Right atrium auricular region (tissue), 2 donors: Measurements from ENCODE around the gene ZC2HC1B. TPM values are rescaled to one million over a fixed set of nuclear protein-coding genes. Genes with fewer than 3 reads are reported as not detected.

ENCODE experiments used
- DNase-seq: peaks from one replicate; pipeline ENCODE4 v3.0.0-alpha.2; 2019; ENCODE audit warnings: low spot score
- H3K27ac ChIP-seq, 2 donors: fragments of 200-600 bp; sonication (generic); 1 replicate in 1 of 2; 2 replicates in 1 of 2; pipeline ENCODE4 v1.5.1; 2016 to 2019
- H3K27me3 ChIP-seq, 2 donors: fragments of 200-600 bp; sonication (generic); one replicate each; pipeline versions ENCODE4 v1.5.1 to v1.6.0; 2017 to 2019
- H3K36me3 ChIP-seq: fragments of 200-600 bp; sonication (generic); one replicate; pipeline ENCODE4 v1.5.1; 2016
- H3K4me1 ChIP-seq, 2 donors: fragments of 200-600 bp; sonication (generic); one replicate each; pipeline versions ENCODE4 v1.5.1 to v1.6.0; 2017 to 2019
- H3K4me3 ChIP-seq, 2 donors: fragments of 200-600 bp; sonication (generic); 1 replicate in 1 of 2; 2 replicates in 1 of 2; pipeline ENCODE4 v1.5.1; 2017 to 2019; ENCODE audit warnings: mild to moderate bottlenecking in 1 of 2, moderate library complexity in 1 of 2
- H3K9me3 ChIP-seq, 2 donors: fragments of 200-600 bp; sonication (generic); one replicate each; pipeline ENCODE4 v1.5.1; 2019
- total RNA-seq, 2 donors: library from RNA; depleted of rRNA; stranded (reverse); fragments of >200 nt; gene quantifications; one replicate each; pipeline ENCODE4 v1.1.0, GENCODE V29; 2016
- TF ChIP-seq, protein P1 (sequence below), 2 donors: fragments of 200-600 bp; sonication (generic); IDR thresholded peaks; one replicate each; pipeline ENCODE4 v1.5.1; 2019; ENCODE audit warnings: antibody characterized with exemption in 2 of 2

Gene ZC2HC1B
- total RNA-seq, 2 donors from 2014 or later: not detected

DNA sequence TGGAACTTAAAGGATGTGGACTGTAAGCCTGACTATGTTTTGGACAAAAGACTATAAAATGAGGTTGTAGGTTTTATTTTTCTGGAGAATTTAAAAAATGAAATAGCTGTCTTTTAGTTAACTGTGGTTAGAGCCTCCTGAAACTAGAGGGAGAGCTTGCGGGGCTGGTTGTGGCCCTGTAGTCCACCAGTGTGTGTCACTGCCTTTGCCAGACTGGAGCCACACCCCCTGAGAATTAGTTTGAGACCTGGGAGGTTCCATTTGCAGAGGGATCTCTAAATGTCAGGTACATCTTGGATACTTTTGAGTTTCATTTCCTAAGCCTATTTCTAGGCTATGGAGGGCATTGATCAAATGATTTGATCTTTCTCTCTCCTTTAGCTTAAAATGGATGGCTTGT, 20.8 kb downstream of the ZC2HC1B start:
- Histone ChIP-seq H3K9me3 (peaks cover 0 to 5% of the 10 kb centered on the region in 2 donors), H3K4me1 (no peaks in the 10 kb centered on the region), H3K27ac (no peak overlapping the region), H3K36me3 (no peaks in the 10 kb centered on the region), H3K4me3 (no peak overlapping the region), H3K27me3 (no peaks in the 10 kb centered on the region)
- no peak for DNase-seq
- TF ChIP-seq, protein P1, sequence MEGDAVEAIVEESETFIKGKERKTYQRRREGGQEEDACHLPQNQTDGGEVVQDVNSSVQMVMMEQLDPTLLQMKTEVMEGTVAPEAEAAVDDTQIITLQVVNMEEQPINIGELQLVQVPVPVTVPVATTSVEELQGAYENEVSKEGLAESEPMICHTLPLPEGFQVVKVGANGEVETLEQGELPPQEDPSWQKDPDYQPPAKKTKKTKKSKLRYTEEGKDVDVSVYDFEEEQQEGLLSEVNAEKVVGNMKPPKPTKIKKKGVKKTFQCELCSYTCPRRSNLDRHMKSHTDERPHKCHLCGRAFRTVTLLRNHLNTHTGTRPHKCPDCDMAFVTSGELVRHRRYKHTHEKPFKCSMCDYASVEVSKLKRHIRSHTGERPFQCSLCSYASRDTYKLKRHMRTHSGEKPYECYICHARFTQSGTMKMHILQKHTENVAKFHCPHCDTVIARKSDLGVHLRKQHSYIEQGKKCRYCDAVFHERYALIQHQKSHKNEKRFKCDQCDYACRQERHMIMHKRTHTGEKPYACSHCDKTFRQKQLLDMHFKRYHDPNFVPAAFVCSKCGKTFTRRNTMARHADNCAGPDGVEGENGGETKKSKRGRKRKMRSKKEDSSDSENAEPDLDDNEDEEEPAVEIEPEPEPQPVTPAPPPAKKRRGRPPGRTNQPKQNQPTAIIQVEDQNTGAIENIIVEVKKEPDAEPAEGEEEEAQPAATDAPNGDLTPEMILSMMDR (IDR thresholded peaks at IDR 0.05): no peak

DNA sequence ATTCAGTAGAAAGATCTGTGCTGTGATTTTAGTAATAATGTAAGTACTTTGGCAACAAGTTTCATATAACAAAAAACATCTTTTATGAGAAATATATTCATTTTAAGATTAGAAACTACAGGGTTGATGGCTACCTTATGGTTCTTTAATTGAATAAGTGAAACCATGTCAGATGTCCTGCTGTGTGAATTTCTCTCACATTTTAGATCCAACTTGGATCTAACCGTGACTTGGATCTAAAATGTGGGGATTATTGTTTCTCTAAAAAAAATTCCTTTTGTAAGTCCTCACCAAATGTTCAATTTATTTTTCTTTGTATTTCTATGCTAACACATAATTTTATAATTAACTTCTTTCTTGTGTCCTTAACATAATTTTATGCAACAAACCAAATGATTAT, 30.4 kb downstream of the ZC2HC1B start:
- Histone ChIP-seq H3K4me3 (no peak overlapping the region), H3K27ac (no peak overlapping the region), H3K9me3 (no peaks in the 10 kb centered on the region), H3K27me3 (no peaks in the 10 kb centered on the region), H3K36me3 (no peaks in the 10 kb centered on the region), H3K4me1 (no peaks in the 10 kb centered on the region)
- no peak for DNase-seq
- TF ChIP-seq, protein P1 (IDR thresholded peaks at IDR 0.05): no peak

DNA sequence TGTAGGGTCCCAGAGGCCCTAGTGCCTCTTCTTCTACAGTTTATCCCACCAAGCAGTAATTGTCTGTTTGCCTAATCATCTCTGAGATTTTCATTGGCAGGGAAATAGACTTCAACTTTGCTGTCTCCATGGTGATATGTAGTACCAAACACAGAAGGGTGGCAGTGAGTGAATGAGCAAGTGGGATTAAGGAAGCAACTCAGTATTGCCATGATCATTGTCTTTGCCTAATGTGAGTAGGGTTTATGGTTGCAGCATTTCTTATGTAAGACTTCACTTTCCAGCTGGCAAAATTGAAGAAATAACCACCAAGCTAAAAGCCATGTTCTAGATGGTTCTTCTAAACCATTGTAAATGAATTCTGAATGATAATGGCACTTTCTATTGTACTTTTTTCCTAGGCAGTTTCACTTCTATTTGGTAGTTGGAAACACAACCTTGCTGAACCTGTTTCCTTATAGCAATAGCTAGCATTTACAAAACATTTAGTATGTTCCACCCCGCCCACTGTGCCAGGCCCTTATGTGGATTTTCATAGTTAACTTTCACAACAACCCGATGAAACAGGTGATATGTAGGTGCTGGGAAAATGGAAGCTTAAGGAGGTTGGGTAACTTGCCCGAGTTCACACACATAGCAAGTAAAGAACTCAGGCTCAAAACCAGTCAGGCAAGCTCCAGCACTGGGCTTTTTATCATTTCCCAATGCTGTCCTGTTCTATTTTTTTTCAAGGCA, 32.0 kb downstream of the ZC2HC1B start:
- H3K27me3 ChIP-seq: no peaks in the 10 kb centered on the region
- TF ChIP-seq, protein P1 (IDR thresholded peaks at IDR 0.05): no peak
- no peak overlapping the region for H3K27ac ChIP-seq
- no peak for DNase-seq
- H3K9me3 ChIP-seq: no peaks in the 10 kb centered on the region
- no peaks in the 10 kb centered on the region for H3K36me3 ChIP-seq
- no peaks in the 10 kb centered on the region for H3K4me1 ChIP-seq
- no peak overlapping the region for H3K4me3 ChIP-seq

DNA sequence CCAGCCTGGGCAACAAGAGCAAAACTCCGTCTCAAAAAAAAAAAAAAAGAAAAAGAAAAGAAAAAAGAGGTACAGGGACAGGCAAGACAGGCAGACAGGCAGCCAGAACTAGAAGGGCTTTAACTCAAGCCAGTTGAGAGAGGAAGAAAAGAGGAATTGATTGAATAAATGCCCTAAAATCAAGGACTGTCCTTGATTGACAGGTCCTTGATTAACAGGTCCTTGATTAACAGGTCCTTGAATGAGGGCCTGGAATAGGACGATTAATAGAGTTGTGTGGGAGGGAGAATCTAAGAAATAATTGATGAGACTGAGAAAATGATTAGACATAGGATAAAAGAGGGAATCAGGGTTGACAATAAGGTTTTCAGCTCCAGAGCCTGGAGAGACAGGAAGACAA, 36.1 kb downstream of the ZC2HC1B start:
- no peak overlapping the region for H3K4me3 ChIP-seq
- no peaks in the 10 kb centered on the region for H3K27me3 ChIP-seq
- TF ChIP-seq, protein P1 (IDR thresholded peaks at IDR 0.05): no peak
- H3K36me3 ChIP-seq: no peaks in the 10 kb centered on the region
- peaks cover 0 to 16% of the 10 kb centered on the region in 2 donors for H3K4me1 ChIP-seq
- no peak overlapping the region for H3K27ac ChIP-seq
- H3K9me3 ChIP-seq: no peaks in the 10 kb centered on the region
- no peak for DNase-seq

DNA sequence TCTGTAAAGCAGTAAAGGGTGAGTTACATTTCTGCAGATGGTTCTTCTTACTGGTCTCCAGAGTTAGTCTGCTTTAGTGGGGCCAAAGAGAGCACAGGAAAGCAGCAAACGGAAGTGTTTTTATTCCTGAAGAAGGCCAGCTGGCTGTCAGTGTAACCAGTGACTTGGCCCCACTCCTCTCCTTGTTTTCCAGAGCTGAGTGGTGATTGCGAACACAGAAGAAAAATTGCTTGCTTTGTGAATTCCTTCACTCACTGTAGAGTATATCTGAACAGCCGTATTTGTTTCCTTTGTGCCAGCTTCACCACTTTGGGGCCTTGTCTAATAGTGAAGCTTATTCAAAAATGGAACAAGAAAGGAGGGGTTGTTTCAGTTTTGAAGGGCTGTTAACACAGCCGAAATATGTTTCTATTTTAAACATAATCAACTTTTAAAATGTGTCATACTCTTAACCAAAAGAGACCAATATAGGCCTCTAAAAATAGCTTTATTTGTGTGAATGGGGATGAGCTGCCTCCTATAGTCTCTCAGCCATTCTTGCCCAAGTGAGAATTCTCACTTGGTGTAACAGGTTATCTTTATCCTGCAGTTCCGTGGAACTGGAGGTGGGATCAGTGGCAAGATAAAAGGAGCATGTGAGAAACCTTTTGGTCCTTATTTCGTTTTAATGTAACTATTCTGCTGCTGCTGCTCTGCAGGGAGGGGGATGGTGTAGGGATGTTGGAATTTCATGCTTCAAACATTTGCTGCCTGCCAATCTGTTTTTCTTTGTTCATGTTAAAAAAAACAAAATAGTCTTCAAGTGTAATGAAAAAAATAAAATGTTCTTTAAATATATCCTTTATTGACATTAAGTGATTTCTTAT, 37.8 kb downstream of the ZC2HC1B start:
- peak overlapping the region in 1 of 2 donors; percentile 53 for H3K27ac ChIP-seq
- DNase-seq: no peak
- no peaks in the 10 kb centered on the region for H3K9me3 ChIP-seq
- H3K36me3 ChIP-seq: no peaks in the 10 kb centered on the region
- TF ChIP-seq, protein P1 (IDR thresholded peaks at IDR 0.05): no peak
- no peaks in the 10 kb centered on the region for H3K27me3 ChIP-seq
- H3K4me3 ChIP-seq: no peak overlapping the region
- H3K4me1 ChIP-seq: peaks cover 0 to 16% of the 10 kb centered on the region in 2 donors
